ENCODE measurements around the gene COX7A2. TPM values are rescaled to one million over a fixed set of nuclear protein-coding genes. Genes with fewer than 3 reads are reported as not detected.

The COX7A2 gene
- total and polyA plus RNA-seq, 2 of the 13 experiments (the other 11 are each of a cell fraction or from before 2014, with no cell fraction given): 407 to 556 TPM

- TF ChIP-seq ZSCAN30 (CRISPR knock-in tag; IDR thresholded peaks at IDR 0.05) (0 out of 2 replicates have a peak, but pooled peaks have one; percentile 68), PHB2 (IDR thresholded peaks at IDR 0.05; ENCODE audit: partially characterized antibody) (no peak), SRY (CRISPR knock-in tag; IDR thresholded peaks at IDR 0.05) (peak; percentile 63), SIN3B (IDR thresholded peaks at IDR 0.05; ENCODE audit: low read length) (peak; percentile 63; the same call in 1 of the 2 replicates), ZNF264 (CRISPR knock-in tag; IDR thresholded peaks at IDR 0.05) (peak; percentile 65; the same call in 1 of the 2 replicates), ZNF883 (CRISPR knock-in tag; IDR thresholded peaks at IDR 0.05; ENCODE audit: not compliant biosample characterization) (peak; percentile 34), ZNF501 (CRISPR knock-in tag; IDR thresholded peaks at IDR 0.05) (peak; percentile 94), SIN3A (IDR thresholded peaks at IDR 0.05; ENCODE audit: borderline replicate concordance, low read depth, low read length) (peak; percentile 47; the same call in 1 of the 2 replicates), ZBTB39 (CRISPR knock-in tag; IDR thresholded peaks at IDR 0.05) (0 out of 2 replicates have a peak, but pooled peaks have one; percentile 20), TGIF2 (CRISPR knock-in tag; IDR thresholded peaks at IDR 0.05) (peak; percentile 75), ZSCAN5A (CRISPR knock-in tag; IDR thresholded peaks at IDR 0.05; ENCODE audit: borderline replicate concordance) (peak; percentile 77; the same call in 1 of the 2 replicates), HCFC1 (IDR thresholded peaks at IDR 0.05; ENCODE audit: low read depth, low read length) (peak; percentile 56), ZFP62 (CRISPR knock-in tag; IDR thresholded peaks at IDR 0.05) (no peak), NFIC (IDR thresholded peaks at IDR 0.05; ENCODE audit: low read length) (peak; percentile 53; the same call in 1 of the 2 replicates), ZBTB34 (CRISPR knock-in tag; IDR thresholded peaks at IDR 0.05) (no peak), ELF4 (CRISPR knock-in tag; IDR thresholded peaks at IDR 0.05; ENCODE audit: borderline replicate concordance) (peak; percentile 82; the same call in 1 of the 2 replicates), ZNF691 (CRISPR knock-in tag; IDR thresholded peaks at IDR 0.05; ENCODE audit: borderline replicate concordance, low read depth) (peak; percentile 35; the same call in 1 of the 2 replicates), REPIN1 (CRISPR knock-in tag; IDR thresholded peaks at IDR 0.05; ENCODE audit: borderline replicate concordance, low read depth) (peak; percentile 88; the same call in 1 of the 2 replicates), MIXL1 (CRISPR knock-in tag; IDR thresholded peaks at IDR 0.05) (0 out of 2 replicates have a peak, but pooled peaks have one; percentile 51), ZNF329 (CRISPR knock-in tag; IDR thresholded peaks at IDR 0.05; ENCODE audit: low read depth) (no peak), ZNF878 (CRISPR knock-in tag; IDR thresholded peaks at IDR 0.05) (peak; percentile 80; the same call in 1 of the 2 replicates), ZNF619 (CRISPR knock-in tag; IDR thresholded peaks at IDR 0.05) (peak; percentile 39; the same call in 1 of the 2 replicates), RBFOX2 (IDR thresholded peaks at IDR 0.05; ENCODE audit: low read depth, low read length) (peak; percentile 52; the same call in 1 of the 2 replicates), ATF1 (CRISPR knock-in tag; IDR thresholded peaks at IDR 0.05) (peak; percentile 88), ZNF670 (CRISPR knock-in tag; IDR thresholded peaks at IDR 0.05; ENCODE audit: borderline replicate concordance) (peak; percentile 51; the same call in 1 of the 2 replicates)
Measured at GRCh38 chr6:75243333-75244062, at the start of gene COX7A2 (continued).

Data from HepG2 (cell line).